Inflammatory macrophage (primary cell): ENCODE results near the gene MYBPC3.
"Not testable (repeated sequence)": the region's sequence is repeated elsewhere in the genome, so short reads cannot be mapped to it uniquely, and the experiment has no call there.

Source experiments
- DNase-seq, 2 donors: peaks; one replicate each; pipeline ENCODE4 v3.0.0-alpha.2; 2020 to 2022

The MYBPC3 gene

DNA sequence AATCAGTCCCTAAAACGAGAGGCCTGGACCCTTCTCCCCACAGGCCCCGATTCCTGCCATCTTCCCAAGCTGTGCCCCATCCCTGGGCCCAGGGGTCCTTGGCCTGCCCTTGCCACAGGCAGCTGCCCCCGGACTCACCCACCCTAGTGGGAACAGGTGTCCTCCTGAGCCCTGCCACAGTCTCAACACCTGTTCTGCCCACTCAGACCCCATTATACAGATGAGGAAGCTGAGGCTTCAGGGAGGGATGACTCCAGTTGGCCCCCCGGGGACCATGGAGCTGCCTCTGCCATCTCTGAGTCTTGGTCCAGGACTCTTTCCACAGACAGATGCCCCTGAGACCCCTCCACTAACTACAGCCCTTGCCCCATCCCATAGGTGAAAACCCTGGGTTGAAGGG is 15.9 kb downstream of the MYBPC3 start:
- DNase-seq: no peak

DNA sequence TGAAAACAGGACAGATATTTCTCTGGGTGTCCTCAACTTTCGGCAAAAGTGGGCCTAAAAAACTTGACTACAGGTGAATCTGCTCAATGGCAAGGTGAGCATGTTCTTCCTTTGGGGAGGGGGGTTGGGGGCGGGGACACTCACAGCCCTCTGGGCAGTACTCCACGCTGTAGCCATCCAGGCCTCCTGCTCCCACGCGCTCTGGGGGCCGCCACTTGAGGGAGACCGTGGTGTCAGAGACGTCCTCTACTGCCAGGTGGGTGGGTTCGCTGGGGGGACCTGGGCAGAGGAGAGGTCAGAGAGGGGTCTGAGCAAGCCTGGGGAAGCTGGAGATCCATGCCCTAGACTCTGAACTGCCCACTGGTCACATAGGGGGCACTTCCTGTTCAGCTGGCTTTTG is 16.8 kb downstream of the MYBPC3 start:
- DNase-seq: no peak

GRCh38 chr11:47334699-47335411 is 17.6 kb downstream of the MYBPC3 start:
- not testable (repeated sequence) for DNase-seq

GRCh38 chr11:47333886-47334443 is 18.5 kb downstream of the MYBPC3 start:
- DNase-seq: no peak

DNA sequence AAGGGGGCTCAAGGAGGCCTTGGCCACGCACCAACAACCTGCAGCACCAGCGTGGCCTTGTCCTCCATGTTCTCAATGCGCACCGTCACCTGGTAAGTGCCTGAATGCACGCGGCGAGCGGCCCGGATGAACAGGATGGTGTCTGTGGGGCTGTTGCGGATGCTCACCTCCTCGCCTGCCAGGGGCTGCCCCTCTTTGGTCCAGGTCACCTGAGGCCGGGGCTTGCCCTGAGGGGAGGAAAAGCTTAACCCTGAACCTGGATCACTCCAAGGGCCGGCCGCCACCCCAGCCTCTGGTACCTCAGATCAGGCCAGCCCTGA is 19.0 kb downstream of the MYBPC3 start:
- no peak for DNase-seq

DNA sequence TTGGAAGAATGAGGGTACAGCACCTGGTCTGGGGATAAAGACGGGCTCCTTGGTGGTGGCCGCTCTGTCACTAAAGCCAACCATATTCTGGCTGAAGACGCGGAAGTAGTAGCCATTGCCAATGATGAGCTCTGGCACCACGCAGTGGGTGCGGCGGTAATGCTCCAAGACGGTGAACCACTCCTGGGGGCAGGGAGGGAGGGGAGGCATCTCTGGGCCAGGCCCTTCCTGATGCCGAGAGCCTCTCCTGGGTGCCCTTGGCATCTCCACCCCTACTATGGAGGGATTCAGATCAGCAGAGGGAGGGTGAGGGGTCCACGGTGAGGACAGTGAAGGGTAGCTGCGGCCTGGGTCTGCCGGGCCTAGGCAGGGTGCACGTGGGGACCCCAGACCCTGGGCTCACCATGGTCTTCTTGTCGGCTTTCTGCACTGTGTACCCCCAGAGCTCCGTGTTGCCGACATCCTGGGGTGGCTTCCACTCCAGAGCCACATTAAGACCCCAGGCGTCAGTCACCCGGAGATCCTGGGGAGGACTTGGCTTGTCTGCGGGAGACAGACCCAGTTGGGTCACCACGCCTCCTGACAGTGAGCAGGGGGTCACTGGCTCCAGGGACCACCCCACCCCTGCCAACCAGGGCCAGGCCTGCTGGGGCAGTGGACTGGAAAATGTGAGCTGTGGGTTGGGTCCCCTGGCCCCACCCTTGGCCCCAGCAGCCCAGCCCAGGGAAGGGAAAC is 19.5 kb downstream of the MYBPC3 start:
- no peak for DNase-seq

- no peak for DNase-seq
Observed at GRCh38 chr11:47332303-47332711, 20.2 kb downstream of the MYBPC3 start.

- DNase-seq: no peak
Observed at GRCh38 chr11:47331454-47332302, 20.8 kb downstream of the MYBPC3 start.

GRCh38 chr11:47329987-47330931 is 22.2 kb downstream of the MYBPC3 start:
- DNase-seq: no peak

DNA sequence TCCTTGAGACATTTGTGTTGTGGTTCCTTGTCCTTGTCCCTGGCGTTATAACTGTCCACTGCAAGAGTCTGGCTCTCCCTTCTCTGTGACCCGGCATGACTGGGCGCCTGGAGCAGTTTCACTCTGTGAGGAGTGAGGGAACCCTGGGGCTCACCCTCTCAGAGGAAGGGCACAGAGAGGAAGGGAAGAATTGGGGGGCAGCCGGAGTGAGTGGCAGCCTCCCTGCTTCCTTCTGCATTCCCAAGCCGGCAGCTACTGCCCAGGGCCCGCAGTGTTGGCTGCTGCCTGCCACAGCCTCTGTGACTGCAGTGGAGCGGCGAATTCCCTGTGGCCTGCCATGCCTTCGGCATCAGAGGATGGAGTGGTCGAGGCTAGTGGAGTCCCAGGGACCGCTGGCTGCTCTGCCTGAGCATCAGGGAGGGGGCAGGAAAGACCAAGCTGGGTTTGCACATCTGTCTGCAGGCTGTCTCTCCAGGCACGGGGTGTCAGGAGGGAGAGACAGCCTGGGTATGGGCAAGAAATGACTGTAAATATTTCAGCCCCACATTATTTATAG is 23.0 kb downstream of the MYBPC3 start:
- no peak for DNase-seq

- peak in 1 of 2 donors; percentile 11 for DNase-seq
Observed at GRCh38 chr11:47328449-47329390, 23.8 kb downstream of the MYBPC3 start.

- no peak for DNase-seq
Observed at GRCh38 chr11:47327949-47328348, 24.6 kb downstream of the MYBPC3 start.

GRCh38 chr11:47327025-47327424 is 25.5 kb downstream of the MYBPC3 start:
- DNase-seq: no peak

- DNase-seq: no peak
Observed at GRCh38 chr11:47326198-47326597, 26.3 kb downstream of the MYBPC3 start.

- DNase-seq: no peak
Observed at GRCh38 chr11:47325271-47326041, 27.0 kb downstream of the MYBPC3 start.

DNA sequence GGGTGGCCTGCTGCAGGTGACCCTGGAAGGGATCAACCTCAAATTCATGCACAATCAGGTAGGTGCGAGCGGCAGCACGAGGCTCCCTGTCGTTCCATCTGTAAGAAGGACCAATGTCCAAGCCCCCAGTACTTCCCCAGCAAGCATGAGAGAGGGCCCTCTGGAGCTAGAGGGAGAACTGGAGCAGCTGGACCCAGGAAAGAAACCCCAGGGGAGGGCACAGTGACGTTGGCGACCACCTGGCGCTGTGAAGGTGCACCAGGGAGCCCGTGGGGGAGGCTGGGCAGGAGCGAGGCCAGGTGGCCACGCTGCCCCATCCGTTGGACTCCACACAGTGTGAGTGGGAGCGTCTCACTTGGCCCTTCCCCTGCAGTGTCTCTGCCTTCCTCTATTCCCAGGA is 28.0 kb downstream of the MYBPC3 start:
- no peak for DNase-seq

GRCh38 chr11:47318166-47318565 is 34.3 kb downstream of the MYBPC3 start:
- DNase-seq: no peak

DNA sequence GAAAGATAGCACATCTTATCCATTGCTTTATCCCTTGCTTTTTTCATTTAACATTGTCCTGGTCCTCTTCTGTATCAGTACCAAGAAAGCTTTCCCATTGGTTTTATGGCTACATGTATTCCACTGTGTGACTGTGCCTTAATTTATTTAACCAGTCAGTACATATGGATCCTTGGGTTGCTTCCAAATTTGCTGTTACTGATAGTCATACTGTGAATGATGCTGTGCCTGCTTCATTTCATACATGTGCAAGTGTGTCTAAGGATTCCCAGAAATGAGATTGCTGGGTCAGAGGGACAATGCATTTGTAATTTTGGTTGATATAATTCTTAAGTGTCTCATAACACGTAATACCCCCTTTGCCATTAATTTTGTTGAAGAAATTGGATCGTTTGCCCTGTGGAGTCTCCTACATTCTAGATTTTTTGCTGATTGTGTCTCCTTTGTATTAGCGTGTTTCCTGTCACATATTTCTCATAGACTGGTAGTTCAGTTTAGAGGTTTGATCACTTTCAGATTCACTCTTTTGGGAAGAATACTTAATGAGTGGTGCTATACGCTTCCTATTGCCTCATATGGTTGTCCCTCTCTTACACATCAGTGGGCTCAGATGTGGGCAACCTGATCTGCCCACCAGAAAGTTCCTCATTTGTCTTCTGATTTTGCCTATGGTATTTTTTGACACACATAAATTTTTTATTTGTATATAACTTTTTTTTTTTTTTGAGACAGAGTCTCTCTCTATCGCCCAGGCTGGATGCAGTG is 35.3 kb downstream of the MYBPC3 start:
- peak in 1 of 2 donors; percentile 17 for DNase-seq

- DNase-seq: not testable (repeated sequence)
Observed at GRCh38 chr11:47316501-47316900, 36.0 kb downstream of the MYBPC3 start.
